GM13976 (cell line): Measurements from ENCODE around the gene LRRC51.

Source experiments
- DNase-seq: peaks from one replicate; pipeline ENCODE4 v3.0.0; 2012; ENCODE audit warnings: low spot score
- CTCF ChIP-seq: IDR thresholded peaks from 2 replicates; pipeline ENCODE4 v1.5.1; 2012; ENCODE audit warnings: borderline replicate concordance, mild to moderate bottlenecking; ENCODE audit not compliant: insufficient read depth; ENCODE audit errors: extremely low read depth, missing control alignments, control extremely low read depth
- in situ Hi-C: fragments of 300-500 bp; cut with MboI; formaldehyde crosslinking; loops from one replicate; pipeline ENCODE4 v1.12.0; 2022; ENCODE audit warnings: low sequenced_read_pairs, mixed read lengths, inconsistent platforms; ENCODE audit not compliant: unreplicated experiment

The LRRC51 gene

DNA sequence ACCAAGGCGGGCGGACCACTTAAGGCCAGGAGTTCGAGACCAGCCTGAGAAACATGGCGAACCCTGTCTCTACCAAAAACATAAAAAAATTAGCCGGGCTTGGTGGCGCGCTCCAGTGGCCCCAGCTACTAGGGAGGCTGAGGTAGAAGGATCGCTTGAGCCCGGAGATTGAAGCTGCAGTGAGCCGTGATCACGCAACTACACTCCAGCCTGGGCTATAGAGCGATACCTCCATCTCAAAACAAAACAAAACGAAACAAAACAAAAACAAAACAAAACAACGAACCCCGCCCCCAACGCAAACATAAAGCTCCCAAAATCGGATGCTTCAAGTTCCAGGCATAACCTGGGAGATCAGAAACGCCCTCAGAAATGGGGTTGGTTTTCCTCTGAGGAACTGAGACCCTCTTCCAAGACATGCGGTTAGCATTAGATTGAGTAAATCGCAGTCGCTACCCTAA is 564 bp downstream of the LRRC51 start:
- TF ChIP-seq CTCF, result no peak
- no peak for DNase-seq
- in situ Hi-C loops, result no loop called here

DNA sequence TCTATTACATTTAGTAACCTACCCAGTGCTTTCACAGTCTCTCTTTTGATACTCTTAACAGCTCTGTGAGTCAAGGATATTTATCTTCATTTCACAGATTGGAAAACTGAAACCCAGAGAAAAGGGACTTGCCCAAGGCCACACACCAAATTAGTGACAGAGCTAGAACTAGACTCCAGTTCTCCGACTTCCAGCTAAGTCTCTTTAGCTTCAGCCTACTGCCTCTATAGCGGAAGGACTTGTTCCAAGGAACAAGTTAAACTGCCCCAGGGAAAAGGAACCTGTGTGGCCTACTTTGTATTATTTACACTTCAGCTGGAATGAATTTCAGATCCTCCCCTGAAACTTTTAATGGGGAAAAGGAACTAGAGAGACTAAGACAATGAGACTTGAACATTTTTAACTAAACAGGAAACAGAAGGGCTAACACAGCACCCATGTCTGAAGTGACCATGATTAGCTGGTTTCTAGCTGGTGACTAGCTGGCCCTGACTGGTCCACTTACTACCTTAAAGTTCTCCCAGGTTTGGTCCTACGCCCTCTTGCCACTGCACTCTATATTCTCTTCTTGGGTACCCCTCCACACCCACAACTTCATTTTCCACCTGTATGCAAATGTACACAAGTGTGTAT is 1.3 kb downstream of the LRRC51 start:
- no peak for DNase-seq
- TF ChIP-seq CTCF, result no peak
- in situ Hi-C loops, result no loop called here

GRCh38 chr11:72083414-72083813 is 2.8 kb downstream of the LRRC51 start:
- DNase-seq, result no peak
- TF ChIP-seq CTCF, result no peak
- in situ Hi-C loops, result no loop called here

DNA sequence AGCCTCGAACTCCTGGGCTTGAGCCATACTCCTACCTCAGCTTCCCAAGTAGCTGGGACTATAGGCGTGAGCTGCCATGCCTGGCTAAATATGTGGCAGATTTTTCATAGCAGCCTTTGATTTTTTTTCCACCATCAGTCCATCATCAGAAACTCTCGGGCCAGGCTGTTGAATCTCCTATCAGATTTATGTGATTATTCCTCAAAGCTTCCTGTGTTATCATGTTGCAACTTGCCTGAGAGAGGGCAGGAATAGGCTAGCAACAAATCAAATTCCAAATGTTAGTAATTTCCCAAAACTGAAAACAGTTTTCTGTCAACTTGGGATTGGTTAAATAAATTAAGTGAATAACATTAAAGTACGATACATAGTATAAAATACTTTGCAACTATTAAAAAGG is 3.4 kb downstream of the LRRC51 start:
- no peak for TF ChIP-seq CTCF
- in situ Hi-C loops, result no loop called here
- DNase-seq, result no peak

GRCh38 chr11:72084965-72085364 is 4.3 kb downstream of the LRRC51 start:
- no peak for DNase-seq
- TF ChIP-seq CTCF, result no peak
- in situ Hi-C loops, result no loop called here

DNA sequence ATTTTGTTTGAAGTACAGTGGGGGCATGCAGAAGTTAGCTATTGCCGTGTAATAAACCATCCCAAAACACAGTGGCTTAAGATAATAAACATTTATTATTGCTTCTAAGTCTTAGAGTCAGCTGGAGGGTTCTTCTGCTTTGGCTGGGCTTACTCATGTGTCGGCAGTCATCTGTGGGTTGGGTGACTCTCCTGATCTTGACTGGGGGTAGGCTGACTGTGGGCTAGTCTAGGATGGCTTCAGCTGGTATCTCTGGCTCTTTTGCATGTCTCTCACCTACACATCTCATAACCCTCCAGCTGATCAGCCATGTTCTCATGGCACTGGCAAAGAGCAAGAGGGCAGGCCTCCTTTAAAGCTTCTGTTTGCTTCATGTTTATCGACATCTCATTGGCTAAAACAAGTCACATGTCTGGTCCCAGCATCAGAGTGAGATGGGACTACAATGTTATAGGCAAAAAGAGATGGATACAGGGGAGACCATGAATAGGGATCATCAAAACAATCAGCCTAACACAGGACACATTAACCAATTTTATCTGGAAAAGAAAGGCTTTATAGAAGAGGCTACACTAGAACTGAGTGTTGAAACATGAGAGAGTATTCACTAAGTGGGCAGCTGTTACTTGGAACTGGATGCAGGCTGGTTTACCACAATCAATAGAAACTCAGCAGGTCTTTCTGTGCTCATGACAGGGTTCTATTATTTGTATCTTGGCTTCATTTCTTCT is 5.1 kb downstream of the LRRC51 start:
- DNase-seq, result no peak
- no peak for TF ChIP-seq CTCF
- in situ Hi-C loops, result no loop called here
